BLaER1 (cell line): ENCODE measurements around the gene PUS10.
"Not testable (repeated sequence)": the region's sequence is repeated elsewhere in the genome, so short reads cannot be mapped to it uniquely, and the experiment has no call there.

ENCODE experiments used
- H3K27ac ChIP-seq: shearing (Covaris generic); formaldehyde crosslinking; 2 replicates; pipeline ENCODE4 v1.8.1; 2022
- H3K27me3 ChIP-seq: shearing (Covaris generic); formaldehyde crosslinking; 2 replicates; pipeline ENCODE4 v1.8.1; 2022
- H3K36me3 ChIP-seq: shearing (Covaris generic); formaldehyde crosslinking; 2 replicates; pipeline ENCODE4 v1.8.1; 2022
- H3K4me1 ChIP-seq: shearing (Covaris generic); formaldehyde crosslinking; 2 replicates; pipeline ENCODE4 v1.8.1; 2022
- H3K4me2 ChIP-seq: shearing (Covaris generic); formaldehyde crosslinking; 2 replicates; pipeline ENCODE4 v1.8.1; 2022
- H3K4me3 ChIP-seq: shearing (Covaris generic); formaldehyde crosslinking; 2 replicates; pipeline ENCODE4 v1.8.1; 2022
- H3K9ac ChIP-seq: shearing (Covaris generic); formaldehyde crosslinking; 2 replicates; pipeline ENCODE4 v1.8.1; 2022
- H3K9me3 ChIP-seq: shearing (Covaris generic); formaldehyde crosslinking; 2 replicates; pipeline ENCODE4 v1.8.1; 2022
- H4K20me1 ChIP-seq: shearing (Covaris generic); formaldehyde crosslinking; 2 replicates; pipeline ENCODE4 v1.8.1; 2022
- Cebpa-rat ChIP-seq: shearing (Covaris generic); IDR thresholded peaks from 2 replicates; pipeline ENCODE4 v1.8.1; 2022

PUS10 gene

GRCh38 chr2:61017556-61018317, at the start of gene PUS10, which contains the start of gene PEX13:
Gene PUS10, minus strand, starts transcription at chr2:61018255. Its CDS starts 6,365 bp downstream, at chr2:61011890.
Gene PEX13, plus strand, starts transcription at chr2:61017720. Its CDS starts 40 bp downstream, at chr2:61017760.
- TF ChIP-seq Cebpa-rat, result no peak
- H3K36me3 ChIP-seq, result peaks cover 22% of the 10 kb centered on the region
- no peaks in the 10 kb centered on the region for H3K27me3 ChIP-seq
- peak within 1 kb of the TSS; percentile 89 for H3K4me2 ChIP-seq
- H3K9ac ChIP-seq, result peak within 1 kb of the TSS; percentile 92
- peak within 1 kb of the TSS; percentile 82 for H3K4me3 ChIP-seq
- peaks cover 46% of the 10 kb centered on the region for H4K20me1 ChIP-seq
- H3K9me3 ChIP-seq, result peaks cover 18% of the 10 kb centered on the region
- peak within 1 kb of the TSS; percentile 94 for H3K27ac ChIP-seq
- peaks cover 31% of the 10 kb centered on the region for H3K4me1 ChIP-seq

DNA sequence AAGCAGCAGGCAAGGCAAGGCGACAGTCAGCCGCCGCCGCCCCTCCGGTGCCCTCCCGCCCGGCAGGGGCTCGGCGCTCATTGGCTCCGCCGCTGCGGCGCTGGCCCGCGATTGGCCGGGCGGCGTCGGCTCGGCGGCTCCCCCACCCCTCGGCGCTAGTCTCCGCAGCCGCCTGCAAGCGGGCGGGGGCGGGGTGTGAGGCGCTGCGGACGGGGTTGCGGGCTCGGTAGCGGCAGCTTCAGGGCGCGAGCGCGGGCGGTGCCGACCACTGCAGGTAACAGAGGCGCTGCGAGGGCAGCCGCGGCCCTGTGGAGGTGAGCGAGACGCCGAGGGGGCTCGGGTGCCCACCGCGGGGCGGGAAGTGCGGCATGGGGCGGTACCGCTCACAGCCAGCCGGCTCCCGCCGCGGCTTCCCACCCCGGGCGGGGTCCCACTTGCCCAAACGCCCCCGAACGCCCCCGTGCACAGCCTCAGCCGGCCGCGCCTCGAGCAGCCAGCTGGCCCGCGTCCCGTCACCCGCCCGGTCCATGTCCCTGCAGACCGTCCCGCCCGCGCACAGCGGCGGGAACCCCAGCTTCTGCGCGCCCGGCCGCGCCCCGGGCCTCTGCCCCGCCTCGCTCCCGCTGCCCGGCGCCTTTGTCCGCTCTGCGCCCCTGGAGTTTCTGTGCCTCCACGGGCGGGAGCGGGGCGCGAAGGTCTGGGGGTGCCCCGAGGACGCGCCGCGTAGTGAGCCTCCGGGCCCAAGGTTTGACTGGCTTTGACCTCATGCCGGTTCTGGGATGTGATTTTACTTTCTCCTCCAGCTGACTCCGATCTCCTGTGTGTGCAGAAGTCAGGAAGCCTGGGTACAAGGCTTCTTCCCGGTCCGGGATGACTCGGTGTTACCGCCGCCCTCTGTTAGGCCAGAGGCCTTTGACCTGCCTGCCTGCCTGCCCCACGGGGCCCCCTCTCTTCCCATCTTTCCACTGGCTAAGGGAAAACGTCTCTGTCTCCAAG, 48.0 kb upstream of the PUS10 start, which contains the start of gene SANBR:
Gene SANBR, plus strand, starts transcription at position 158 of the 996 bp plus-strand sequence. CDS start 4,480 bp downstream, outside the sequence.
- Histone ChIP-seq H4K20me1 (no peaks in the 10 kb centered on the region), H3K4me3 (peak within 1 kb of the TSS; percentile 91), H3K36me3 (peaks cover 4% of the 10 kb centered on the region; the same call in 1 of the 2 replicates), H3K9me3 (no peaks in the 10 kb centered on the region), H3K9ac (peak within 1 kb of the TSS; percentile 85), H3K4me2 (peak within 1 kb of the TSS; percentile 95), H3K27me3 (no peaks in the 10 kb centered on the region), H3K27ac (peak within 1 kb of the TSS; percentile 66), H3K4me1 (peaks cover 23% of the 10 kb centered on the region)
- TF ChIP-seq Cebpa-rat, result no peak

- TF ChIP-seq Cebpa-rat, result no peak
- Histone ChIP-seq H3K9me3 (no peaks in the 10 kb centered on the region; the same call in 1 of the 2 replicates), H4K20me1 (no peaks in the 10 kb centered on the region), H3K27ac (no peak overlapping the region), H3K36me3 (peaks cover 24% of the 10 kb centered on the region), H3K27me3 (no peaks in the 10 kb centered on the region), H3K4me3 (no peak overlapping the region), H3K4me2 (no peak overlapping the region), H3K9ac (no peak overlapping the region), H3K4me1 (0 out of 2 replicates have a peak, but pooled peaks cover 9% of the 10 kb centered on the region)
Observed at GRCh38 chr2:61059382-61059781, 41.3 kb upstream of the PUS10 start.

DNA sequence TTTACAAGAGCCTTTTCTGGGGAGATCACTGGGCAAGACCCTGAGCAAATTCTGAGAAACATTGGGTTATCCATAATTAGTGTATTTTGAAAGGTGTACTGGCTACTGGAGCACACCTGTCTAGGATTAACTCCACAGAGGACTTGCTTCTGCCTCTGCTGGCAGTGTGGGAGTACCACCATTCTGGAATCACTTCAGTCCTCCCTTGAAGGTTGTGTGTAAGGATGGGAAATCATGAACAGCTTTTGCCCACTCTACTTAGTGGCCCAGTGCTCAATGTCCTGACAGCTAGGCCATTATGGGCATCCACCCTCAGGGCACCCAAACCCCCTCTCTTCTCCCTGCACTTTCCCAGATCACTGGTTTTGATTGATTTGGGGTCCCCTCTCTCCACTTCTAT, 39.5 kb upstream of the PUS10 start:
- H3K9me3 ChIP-seq, result no peaks in the 10 kb centered on the region; the same call in 1 of the 2 replicates
- no peak overlapping the region for H3K9ac ChIP-seq
- no peak overlapping the region for H3K27ac ChIP-seq
- H3K4me3 ChIP-seq, result no peak overlapping the region
- H3K4me1 ChIP-seq, result 0 out of 2 replicates have a peak, but pooled peaks cover 9% of the 10 kb centered on the region
- TF ChIP-seq Cebpa-rat, result no peak
- peaks cover 36% of the 10 kb centered on the region for H3K36me3 ChIP-seq
- no peaks in the 10 kb centered on the region for H4K20me1 ChIP-seq
- no peaks in the 10 kb centered on the region for H3K27me3 ChIP-seq
- H3K4me2 ChIP-seq, result no peak overlapping the region

DNA sequence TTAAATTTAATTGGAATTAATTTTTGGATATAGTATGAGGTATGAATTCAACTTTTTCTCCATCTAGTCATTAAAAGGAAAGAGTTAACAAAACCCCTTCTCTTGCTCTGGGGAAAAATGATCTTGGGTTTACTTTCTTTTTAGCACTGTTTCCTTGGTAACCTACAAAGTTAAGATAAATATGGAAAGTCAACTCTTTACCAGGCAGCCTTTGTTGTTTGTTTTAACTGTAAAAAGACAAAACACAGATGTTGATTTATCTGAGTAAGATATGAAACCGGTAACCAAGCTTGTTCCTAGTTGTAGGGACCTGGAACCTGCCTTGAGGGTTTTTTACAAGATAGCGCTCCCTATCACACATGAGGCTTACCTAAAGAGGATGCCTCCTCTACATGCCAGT, 37.5 kb upstream of the PUS10 start:
- Histone ChIP-seq H3K9ac (no peak overlapping the region), H3K4me3 (no peak overlapping the region), H3K4me2 (no peak overlapping the region), H3K36me3 (peaks cover 47% of the 10 kb centered on the region), H3K27ac (no peak overlapping the region), H3K27me3 (no peaks in the 10 kb centered on the region), H4K20me1 (no peaks in the 10 kb centered on the region), H3K4me1 (0 out of 2 replicates have a peak, but pooled peaks cover 5% of the 10 kb centered on the region), H3K9me3 (no peaks in the 10 kb centered on the region; the same call in 1 of the 2 replicates)
- TF ChIP-seq Cebpa-rat, result no peak

GRCh38 chr2:61045999-61046398, 27.9 kb upstream of the PUS10 start:
- peaks cover 73% of the 10 kb centered on the region for H3K36me3 ChIP-seq
- H3K9ac ChIP-seq, result no peak overlapping the region
- H4K20me1 ChIP-seq, result peaks cover 19% of the 10 kb centered on the region
- no peaks in the 10 kb centered on the region for H3K4me1 ChIP-seq
- no peak for TF ChIP-seq Cebpa-rat
- no peak overlapping the region for H3K27ac ChIP-seq
- H3K27me3 ChIP-seq, result no peaks in the 10 kb centered on the region
- H3K4me2 ChIP-seq, result no peak overlapping the region
- no peaks in the 10 kb centered on the region for H3K9me3 ChIP-seq
- no peak overlapping the region for H3K4me3 ChIP-seq

DNA sequence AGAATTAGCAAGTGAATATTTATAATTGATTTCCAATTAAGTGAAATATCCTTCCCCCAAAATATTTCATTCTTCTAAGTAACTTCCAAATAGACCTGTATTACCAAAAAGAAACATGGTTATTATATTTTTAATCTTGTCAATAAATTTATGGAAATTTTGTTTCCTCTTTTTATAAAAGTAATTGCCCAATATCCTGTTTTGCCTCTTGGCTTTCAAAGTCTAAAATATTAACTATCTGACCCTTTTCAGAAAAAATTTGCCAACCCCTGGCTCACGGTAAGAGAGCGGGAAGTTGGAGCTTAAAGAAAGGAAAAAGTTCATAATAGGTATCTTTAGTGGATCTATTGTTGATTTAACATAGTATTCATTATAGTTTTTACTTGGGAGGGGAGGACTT, 27.2 kb upstream of the PUS10 start:
- H3K4me3 ChIP-seq, result no peak overlapping the region
- no peaks in the 10 kb centered on the region for H3K27me3 ChIP-seq
- TF ChIP-seq Cebpa-rat, result no peak
- no peak overlapping the region for H3K9ac ChIP-seq
- H3K27ac ChIP-seq, result no peak overlapping the region
- H3K9me3 ChIP-seq, result no peaks in the 10 kb centered on the region
- no peak overlapping the region for H3K4me2 ChIP-seq
- peaks cover 68% of the 10 kb centered on the region for H3K36me3 ChIP-seq
- peaks cover 19% of the 10 kb centered on the region for H4K20me1 ChIP-seq
- H3K4me1 ChIP-seq, result no peaks in the 10 kb centered on the region

DNA sequence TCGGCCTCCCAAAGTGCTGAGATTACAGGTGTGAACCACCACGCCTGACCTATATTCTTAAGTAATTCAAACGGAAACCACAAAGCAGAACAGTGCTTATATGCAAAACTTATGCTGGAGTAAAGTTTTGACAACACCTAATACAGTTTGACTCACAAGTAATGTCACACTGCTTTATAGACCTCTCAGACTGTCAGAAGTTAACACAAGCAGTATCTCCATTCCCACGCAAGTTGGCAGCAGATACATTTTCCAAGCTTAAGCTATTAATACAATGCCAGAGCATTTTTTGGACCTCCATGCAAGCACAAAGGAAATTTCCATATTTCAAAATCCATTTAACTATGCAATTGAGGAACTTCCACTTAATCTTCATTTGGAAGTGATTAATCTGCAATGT, 26.6 kb upstream of the PUS10 start:
- Histone ChIP-seq H3K27me3 (no peaks in the 10 kb centered on the region), H3K36me3 (peaks cover 63% of the 10 kb centered on the region), H4K20me1 (peaks cover 19% of the 10 kb centered on the region), H3K9ac (no peak overlapping the region), H3K4me3 (no peak overlapping the region), H3K4me2 (no peak overlapping the region), H3K9me3 (no peaks in the 10 kb centered on the region), H3K27ac (no peak overlapping the region), H3K4me1 (no peaks in the 10 kb centered on the region)
- no peak for TF ChIP-seq Cebpa-rat

DNA sequence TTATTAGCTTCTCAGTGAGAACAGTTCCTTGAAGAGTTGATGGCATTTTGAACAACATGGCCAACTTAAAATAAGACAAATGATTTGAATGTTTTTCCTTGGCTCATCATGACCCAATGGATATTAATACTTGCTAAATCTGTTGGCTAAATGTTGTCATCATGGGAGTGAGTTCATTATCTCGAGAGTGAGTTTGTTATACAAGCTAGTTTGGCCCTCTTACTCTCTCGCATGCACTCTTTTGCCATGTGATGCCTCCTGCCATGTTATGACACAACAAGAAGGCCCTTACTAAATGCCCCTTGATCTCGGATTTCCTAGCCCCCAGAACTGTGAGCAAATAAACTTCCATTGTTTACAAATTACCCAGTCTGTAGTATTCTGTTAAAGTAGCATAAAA, 24.8 kb upstream of the PUS10 start:
- no peaks in the 10 kb centered on the region for H3K4me1 ChIP-seq
- H4K20me1 ChIP-seq, result peaks cover 19% of the 10 kb centered on the region
- H3K27ac ChIP-seq, result no peak overlapping the region
- no peak overlapping the region for H3K4me3 ChIP-seq
- TF ChIP-seq Cebpa-rat, result no peak
- no peak overlapping the region for H3K4me2 ChIP-seq
- no peaks in the 10 kb centered on the region for H3K27me3 ChIP-seq
- H3K9me3 ChIP-seq, result peaks cover 8% of the 10 kb centered on the region; the same call in 1 of the 2 replicates
- H3K36me3 ChIP-seq, result peaks cover 47% of the 10 kb centered on the region
- H3K9ac ChIP-seq, result no peak overlapping the region

- H3K9me3 ChIP-seq, result peaks cover 48% of the 10 kb centered on the region
- peaks cover 52% of the 10 kb centered on the region for H3K36me3 ChIP-seq
- H3K27me3 ChIP-seq, H4K20me1 ChIP-seq, H3K4me2 ChIP-seq, H3K27ac ChIP-seq, H3K4me3 ChIP-seq, H3K9ac ChIP-seq, H3K4me1 ChIP-seq: not testable (repeated sequence)
Observed at GRCh38 chr2:61036643-61037042, 18.6 kb upstream of the PUS10 start.

- peaks cover 67% of the 10 kb centered on the region for H3K36me3 ChIP-seq
- not testable (repeated sequence) for H3K4me1 ChIP-seq, H3K9ac ChIP-seq, H3K4me3 ChIP-seq, H3K27me3 ChIP-seq, H3K27ac ChIP-seq, H3K4me2 ChIP-seq
- H3K9me3 ChIP-seq, result peaks cover 48% of the 10 kb centered on the region
- peaks cover 16% of the 10 kb centered on the region for H4K20me1 ChIP-seq
Observed at GRCh38 chr2:61034592-61034991, 16.5 kb upstream of the PUS10 start.
